GM19328 (cell line): ENCODE data around the gene RPL41.
"Not testable (repeated sequence)": the region's sequence is repeated elsewhere in the genome, so short reads cannot be mapped to it uniquely, and the experiment has no call there.

ENCODE experiments used
- ATAC-seq: cut with Tn5 transposase; IDR thresholded peaks from one replicate; pipeline ENCODE4 v1.9.1; 2021; ENCODE audit warnings: mild to moderate bottlenecking, moderate library complexity; ENCODE audit not compliant: unreplicated experiment

Gene RPL41

DNA sequence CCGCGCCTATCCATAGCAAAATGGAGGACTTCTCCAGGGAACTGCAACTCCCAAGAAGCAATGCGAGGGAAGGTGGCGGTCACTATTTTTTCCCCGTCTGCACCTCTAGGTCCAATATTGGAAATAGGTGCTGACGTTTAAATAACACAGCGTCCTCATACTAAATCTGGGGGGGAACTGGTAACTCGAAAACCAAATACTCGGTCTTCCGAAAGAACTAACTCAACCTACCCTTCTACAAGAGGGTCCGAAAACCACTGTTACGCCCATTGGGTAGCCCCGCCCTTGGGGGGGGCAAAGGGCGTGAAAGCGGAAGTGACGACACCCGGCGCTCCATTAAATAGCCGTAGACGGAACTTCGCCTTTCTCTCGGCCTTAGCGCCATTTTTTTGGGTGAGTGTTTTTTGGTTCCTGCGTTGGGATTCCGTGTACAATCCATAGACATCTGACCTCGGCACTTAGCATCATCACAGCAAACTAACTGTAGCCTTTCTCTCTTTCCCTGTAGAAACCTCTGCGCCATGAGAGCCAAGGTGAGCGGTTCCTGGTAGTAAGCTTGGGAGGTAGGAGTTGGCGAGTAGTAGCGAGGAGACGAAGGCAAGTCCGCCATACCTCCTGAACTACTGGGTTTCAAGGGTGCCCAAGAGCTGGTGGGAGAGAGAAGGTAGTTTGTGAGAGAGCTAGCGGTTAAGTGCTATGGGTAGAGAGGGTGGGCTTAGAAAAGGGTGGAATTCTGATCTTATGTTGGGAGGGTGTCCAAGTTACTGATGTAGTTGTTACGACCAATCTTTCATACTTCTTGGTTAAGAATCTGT lies at the start of gene RPL41:
RPL41 (plus strand) TSS at position 367 of the 815 bp plus-strand sequence.
- peak; percentile 42 for ATAC-seq

DNA sequence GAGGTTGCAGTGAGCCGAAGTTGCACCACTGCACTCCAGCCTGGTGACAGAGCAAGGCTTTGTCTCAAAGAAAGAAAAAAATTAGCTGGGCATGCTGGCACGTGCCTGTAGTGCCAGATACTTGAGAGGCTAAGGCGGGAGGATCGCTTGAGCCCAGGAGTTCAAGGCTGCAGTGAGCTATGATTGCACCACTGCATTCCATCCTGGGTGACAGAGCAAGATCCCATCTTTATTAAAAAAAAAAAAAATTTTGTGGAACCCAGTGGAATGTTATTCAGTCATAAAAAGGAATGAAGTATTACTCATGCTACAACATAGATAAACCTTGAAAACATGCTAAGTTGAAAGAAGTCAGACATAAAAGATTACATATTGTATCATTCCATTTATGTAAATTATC lies 44.8 kb upstream of the RPL41 start:
- no peak for ATAC-seq

DNA sequence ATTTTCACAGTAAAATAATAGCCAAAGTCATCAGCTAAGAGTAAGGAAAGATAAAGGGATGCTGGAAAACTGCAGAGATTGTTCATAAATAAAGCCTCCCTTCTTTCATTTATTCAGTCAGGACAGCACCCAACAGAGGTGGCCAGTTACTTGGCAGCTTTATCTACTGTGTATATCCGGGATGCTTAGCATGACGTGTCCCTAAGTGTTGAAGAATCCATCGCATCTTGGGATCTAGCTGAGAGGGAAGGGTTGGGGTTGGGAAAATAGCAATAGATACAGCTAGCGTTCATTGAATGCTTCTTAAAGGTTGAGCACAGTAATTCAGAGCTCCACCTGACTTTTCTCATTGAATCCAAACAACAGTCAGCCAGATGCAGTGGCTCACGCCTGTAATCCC lies 42.0 kb upstream of the RPL41 start:
- ATAC-seq, result no peak

DNA sequence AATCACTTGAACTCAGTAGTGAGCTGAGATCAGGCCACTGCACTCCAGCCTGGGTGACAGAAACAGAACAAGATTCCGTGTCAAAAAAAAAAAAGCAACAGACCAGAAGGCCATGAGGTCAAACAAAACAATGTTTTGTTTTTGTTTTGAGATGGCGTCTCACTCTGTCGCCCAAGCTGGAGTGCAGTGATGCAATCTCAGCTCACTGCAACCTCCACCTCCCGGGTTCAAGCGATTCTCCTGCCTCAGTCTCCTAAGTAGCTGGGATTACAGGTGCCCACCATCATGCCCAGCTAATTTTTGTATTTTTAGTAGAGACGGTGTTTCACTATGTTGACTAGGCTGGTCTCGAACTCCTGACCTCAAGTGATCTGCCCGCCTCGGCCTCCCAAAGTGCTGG lies 38.5 kb upstream of the RPL41 start:
- not testable (repeated sequence) for ATAC-seq

DNA sequence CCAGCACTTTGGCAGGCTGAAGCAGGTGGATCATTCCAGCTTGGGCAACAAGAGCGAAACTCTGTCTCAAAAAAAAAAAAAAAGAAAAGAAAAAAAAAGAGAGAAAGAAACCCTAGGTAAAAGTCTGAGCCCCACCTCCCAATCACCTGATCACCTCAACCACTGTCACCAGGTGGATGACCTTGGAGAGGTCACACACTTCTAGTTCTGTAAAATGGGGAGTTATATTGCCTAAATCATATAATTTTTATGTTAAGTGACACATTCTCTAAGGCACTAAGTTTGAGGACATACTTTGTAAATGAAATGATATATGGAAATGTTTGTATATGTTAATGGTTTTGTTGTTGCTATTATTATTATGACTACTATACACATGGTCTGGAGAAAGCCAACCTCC lies 38.0 kb upstream of the RPL41 start:
- ATAC-seq, result no peak

DNA sequence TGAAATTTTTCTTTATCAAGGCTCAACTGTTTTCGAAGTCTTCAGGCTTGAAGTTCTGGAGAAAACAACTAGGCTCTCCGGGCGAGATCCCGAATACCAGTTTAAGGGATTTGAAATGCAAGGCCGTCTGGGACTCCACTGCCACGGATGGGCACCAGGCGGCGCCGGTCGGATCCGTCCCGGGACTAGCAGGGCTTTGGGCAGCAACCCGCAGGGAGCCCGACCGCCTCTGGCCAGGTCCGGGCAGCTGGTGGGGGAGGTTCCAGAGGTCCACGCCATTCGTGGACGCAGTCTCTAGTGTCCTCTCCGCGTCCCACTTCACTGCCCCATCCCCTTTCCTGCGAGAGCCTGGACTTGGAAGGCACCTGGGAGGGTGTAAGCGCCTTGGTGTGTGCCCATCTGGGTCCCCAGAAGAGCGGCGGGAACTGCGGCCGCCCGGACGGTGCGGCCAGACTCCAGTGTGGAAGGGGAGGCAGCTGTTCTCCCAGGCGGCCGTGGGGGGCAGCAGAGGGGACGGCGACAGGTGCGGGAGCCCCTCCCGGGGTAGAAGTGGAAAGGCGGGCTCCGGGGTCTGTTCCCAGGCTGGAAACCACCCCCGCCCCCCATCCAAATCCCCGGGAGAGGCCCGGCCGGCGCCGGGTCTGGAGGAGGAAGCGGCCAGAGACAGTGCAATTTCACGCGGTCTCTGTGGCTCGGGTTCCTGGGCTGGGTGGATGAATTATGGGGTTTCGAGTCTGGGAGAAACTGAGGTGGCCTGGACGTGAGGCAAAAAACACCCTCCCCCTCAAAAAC lies 37.3 kb upstream of the RPL41 start:
- peak; percentile 46 for ATAC-seq

DNA sequence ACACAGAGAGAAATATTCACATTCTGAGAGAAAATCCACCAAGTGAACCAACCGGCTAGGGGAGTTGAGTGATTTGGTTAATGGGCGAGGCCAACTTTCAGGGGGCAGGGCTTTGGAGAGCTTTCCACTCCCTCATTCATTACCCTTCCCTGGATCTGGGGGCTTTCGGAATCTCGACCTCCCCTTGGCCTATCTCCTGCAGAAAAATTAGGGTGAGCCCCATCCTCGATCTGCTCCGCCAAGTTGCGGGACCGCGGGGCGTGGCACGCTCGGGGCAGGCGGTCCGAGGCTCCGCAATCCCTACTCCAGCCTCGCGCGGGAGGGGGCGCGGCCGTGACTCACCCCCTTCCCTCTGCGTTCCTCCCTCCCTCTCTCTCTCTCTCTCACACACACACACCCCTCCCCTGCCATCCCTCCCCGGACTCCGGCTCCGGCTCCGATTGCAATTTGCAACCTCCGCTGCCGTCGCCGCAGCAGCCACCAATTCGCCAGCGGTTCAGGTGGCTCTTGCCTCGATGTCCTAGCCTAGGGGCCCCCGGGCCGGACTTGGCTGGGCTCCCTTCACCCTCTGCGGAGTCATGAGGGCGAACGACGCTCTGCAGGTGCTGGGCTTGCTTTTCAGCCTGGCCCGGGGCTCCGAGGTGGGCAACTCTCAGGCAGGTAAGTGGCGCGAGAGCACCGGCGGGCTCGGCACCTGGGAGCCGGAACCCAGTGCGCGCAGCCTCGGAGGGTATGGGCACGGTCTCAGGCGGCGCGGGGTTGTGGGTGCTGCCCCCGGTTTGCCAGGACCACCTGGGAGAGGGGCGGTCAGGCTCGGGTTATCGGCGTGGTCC lies 36.5 kb upstream of the RPL41 start, which contains the start of gene ERBB3:
ERBB3 (plus strand) TSS at position 443 of the 833 bp plus-strand sequence; CDS start at position 579, 136 bp downstream.
- ATAC-seq, result no peak

DNA sequence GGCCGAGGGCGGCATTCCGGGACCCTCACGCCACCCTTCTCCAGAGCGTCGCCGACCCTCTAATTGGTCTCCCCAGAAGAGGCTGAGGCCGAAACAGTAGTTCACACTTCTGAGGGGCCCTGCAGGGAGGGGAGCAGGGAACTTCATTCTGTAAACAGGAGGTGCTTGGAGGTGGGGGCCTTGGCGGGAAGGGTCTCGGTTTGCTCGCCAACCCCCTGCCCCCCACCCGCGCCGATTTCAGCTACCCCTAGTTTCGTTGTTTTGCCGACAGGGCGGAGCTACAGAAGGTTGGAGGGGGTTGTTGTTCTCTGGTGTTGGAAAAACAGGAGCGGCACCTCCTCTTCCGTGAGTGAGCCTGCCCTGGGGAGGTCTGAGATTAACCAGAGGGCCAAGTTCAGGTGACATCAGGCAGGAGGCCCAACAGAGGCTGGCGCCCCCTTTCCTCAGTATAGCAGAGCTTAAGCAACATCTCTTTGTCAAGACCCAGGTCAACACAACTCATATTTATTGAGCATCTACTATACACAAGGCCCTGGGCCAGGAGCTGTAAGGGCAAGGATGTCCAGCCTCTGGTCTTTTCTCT lies 35.8 kb upstream of the RPL41 start:
- ATAC-seq, result no peak

DNA sequence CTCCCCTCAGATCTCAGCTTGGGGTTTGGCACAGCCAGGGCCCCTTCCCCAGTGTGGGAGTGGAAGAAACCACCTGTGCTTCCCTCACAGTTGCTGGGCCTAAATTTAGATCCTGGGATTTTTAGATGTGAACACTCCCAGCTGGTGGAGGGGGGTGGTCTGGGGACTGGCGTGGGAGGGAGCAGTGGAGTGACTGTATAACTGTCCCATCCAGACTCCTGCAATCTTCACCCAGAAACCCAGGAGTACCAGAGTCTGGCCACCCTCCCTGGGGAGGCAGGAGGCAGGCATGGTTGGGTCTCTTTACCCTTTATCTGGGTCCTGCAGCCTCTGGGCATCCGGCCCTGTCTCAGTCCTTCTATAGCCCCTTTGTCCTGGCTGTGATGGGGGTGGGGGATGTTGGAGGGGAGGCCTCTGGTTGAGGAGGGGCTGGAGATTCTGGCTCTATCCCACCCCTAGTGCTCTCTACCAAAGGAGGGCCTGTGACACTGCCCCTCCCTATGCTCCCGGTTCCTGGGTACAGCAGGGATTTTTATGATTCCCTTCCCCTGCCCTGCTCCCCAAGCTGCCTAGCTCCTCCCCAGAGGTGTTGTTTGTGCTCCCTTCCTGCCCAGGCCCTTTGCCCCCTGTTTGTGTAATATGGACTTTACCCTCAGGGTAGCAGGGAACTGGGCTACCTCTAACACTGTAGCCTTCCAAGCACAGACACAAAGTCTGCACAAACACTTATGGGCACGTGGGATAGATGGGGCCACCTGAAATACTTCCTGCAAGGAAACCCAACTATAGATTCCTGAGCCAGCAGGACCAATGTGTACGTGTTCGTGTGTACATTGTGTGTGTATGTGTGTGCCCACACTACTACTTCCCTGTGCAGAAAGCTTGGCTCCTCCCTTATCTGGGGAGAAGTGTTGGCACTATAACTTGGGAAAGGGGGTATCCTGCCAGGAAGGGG lies 34.8 kb upstream of the RPL41 start:
- ATAC-seq, result no peak

DNA sequence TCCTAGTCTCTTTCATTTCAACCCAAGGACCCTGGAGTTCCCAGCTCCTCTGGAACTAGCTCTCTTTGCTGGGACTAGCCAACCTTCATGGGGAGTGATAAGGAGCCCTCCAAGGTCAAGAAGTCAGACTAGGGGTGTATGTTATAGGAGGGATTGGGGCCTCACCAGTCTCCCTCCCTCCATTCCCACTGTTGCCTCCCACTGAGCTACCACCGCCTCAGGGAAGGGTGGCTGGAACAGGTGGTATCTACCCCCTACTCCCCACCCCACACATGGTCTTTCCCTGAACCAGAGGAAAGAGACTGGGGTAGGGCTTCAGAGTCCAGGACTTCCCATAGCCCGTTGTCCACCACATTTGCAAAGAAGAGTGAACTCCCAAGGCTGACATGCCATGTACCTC lies 34.1 kb upstream of the RPL41 start:
- no peak for ATAC-seq

DNA sequence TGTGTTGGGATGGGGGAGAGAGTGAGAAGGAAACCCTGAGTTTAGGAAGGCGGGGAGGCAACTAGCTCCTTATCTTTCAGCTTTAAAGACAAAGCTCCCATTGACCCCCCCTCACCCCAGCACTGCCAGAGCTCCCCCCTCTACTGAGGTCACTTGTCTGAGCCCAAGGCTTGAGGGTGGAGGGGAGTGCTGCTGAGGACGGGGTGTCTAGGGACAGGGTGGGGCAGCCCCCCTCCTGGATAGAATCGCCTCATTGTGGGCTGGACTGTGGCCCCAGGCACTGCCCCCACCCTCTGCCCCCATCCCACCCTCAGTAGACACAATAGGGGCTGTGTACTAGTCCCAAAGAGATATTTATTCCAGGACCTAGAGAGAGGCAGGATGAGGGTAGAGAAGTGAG lies 33.5 kb upstream of the RPL41 start:
- ATAC-seq, result no peak

DNA sequence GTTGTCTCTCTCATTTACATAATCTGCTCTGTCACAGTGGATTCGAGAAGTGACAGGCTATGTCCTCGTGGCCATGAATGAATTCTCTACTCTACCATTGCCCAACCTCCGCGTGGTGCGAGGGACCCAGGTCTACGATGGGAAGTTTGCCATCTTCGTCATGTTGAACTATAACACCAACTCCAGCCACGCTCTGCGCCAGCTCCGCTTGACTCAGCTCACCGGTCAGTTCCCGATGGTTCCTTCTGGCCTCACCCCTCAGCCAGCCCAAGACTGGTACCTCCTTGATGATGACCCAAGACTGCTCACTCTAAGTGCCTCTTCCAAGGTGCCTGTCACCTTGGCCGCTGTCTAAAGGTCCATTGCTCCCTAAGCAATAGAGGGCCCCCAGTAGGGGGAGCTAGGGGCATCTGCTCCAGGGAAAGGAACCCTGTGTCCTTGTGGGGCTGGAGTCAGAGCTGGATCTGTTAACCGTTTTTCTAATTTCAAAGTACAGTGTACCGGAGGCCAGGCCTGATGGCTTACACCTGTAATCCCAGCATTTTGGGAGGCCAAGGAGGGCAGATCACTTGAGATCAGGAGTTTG lies 31.4 kb upstream of the RPL41 start:
- no peak for ATAC-seq

DNA sequence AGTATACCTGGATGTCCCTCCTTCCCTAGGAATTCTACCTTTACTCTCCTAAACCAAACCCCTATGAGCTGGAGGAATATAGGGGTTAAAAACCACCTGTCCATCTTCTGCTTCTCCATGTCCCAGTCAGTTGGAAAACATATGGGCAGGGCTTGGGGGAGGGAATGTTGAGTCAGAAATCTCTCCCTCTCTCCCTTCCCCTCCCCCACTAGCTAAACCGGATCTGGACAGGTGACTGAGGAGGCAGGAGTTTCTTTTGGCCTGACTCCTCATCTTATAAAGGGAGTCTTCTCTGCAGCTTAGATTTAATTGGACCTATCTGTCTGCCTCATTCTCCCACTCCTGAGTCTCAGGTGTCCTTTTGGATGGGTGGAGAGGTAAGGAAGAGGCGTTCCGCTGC lies 30.3 kb upstream of the RPL41 start:
- no peak for ATAC-seq

DNA sequence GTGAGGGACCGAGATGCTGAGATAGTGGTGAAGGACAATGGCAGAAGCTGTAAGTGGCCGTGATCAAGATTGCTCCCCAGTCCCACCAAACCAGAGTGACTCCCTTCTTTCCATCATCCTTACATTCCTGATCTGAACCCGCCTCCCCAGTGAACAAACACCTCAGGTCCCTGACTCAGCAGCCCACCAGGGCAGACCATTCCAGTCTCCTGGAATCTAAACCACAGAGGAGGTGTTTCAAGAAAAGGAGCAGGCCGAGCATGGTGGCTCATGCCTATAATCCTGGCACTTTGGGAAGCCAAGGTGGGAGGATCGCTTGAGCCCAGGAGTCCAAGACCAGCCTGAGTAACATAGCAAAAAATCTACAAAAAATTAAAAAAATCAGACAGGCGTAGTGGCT lies 29.8 kb upstream of the RPL41 start:
- no peak for ATAC-seq

DNA sequence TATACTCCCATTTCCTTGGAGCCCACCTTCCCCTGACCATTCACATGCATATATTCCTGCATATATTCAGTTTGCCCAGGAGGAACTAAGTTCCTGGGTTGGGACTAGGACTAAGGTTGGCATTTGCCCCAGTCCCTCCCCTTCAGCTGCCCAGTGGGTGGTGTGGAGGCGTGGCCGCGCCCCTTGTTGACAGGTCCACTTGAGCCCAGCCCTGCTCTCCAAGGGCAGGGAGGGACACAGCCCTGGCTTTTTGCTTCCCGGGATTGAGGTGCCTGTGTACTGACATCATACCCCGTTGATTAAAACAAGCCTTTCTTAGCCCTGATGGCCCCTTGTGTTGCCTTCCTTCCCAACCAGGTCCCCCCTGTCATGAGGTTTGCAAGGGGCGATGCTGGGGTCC lies 29.2 kb upstream of the RPL41 start:
- ATAC-seq, result no peak

DNA sequence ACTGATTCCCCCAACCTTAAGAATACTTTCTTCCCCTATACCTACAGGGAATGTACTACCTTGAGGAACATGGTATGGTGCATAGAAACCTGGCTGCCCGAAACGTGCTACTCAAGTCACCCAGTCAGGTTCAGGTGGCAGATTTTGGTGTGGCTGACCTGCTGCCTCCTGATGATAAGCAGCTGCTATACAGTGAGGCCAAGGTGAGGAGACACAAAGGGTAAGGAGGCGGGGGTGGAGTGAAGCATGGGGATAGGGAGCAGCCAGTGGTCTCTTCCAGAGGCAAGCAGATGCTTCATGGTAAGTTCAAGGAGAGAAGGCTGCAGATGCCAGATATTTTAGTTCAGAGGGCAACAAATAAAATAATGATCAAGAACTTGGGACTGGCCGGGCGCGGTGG lies 18.7 kb upstream of the RPL41 start:
- no peak for ATAC-seq

DNA sequence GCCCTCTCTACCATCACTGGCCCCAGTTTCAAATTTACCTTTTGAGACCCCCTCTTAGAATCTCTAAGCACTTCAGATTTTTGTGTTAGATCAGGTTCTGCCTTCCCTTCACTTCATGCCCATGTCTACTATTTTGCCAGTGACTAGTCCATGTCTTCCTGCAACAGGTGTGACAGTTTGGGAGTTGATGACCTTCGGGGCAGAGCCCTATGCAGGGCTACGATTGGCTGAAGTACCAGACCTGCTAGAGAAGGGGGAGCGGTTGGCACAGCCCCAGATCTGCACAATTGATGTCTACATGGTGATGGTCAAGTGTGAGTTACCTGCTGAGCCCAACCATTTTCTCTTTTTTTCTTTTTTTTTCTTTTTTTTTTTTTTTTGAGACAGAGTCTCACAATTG lies 17.8 kb upstream of the RPL41 start:
- no peak for ATAC-seq

DNA sequence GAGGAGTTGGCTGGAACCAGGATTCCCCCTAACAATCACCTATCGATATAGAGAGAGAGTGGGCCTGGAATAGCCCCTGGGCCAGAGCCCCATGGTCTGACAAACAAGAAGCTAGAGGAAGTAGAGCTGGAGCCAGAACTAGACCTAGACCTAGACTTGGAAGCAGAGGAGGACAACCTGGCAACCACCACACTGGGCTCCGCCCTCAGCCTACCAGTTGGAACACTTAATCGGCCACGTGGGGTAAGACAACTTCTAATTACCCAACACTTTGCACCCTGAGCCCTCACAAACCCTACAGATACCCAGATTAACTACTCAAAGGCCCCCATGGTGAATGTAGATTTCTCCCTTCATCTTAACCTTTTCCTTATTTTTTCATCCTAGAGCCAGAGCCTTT lies 16.6 kb upstream of the RPL41 start:
- no peak for ATAC-seq

DNA sequence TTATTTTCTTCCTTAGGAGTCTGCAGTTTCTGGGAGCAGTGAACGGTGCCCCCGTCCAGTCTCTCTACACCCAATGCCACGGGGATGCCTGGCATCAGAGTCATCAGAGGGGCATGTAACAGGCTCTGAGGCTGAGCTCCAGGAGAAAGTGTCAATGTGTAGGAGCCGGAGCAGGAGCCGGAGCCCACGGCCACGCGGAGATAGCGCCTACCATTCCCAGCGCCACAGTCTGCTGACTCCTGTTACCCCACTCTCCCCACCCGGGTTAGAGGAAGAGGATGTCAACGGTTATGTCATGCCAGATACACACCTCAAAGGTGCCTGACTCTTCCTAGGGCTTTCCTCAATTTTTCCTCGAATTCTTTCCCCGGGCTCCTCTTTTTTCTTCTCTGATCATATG lies 15.4 kb upstream of the RPL41 start:
- ATAC-seq, result no peak
